Stimulated activated naive CD8-positive, alpha-beta T cell treated with anti-CD3 and anti-CD28 coated beads, Interleukin-15, amount 100 ng/mL, for 72 hours (primary cell): ENCODE results near the gene CDC42EP4.
A peak's percentile ranks its signal among the peaks of the same experiment; 100 is the strongest.

Experiments
- ATAC-seq: fragments of 150-1000 bp; cut with Tn5 transposase; 2 replicates; pipeline ENCODE4 v1.10.0; 2021; ENCODE audit warnings: mild to moderate bottlenecking, moderate library complexity
- DNase-seq, 2 donors: peaks; one replicate each; pipeline ENCODE4 v3.0.0; 2021 to 2022
- H3K27ac Mint-ChIP-seq, 2 donors: one replicate each; pipeline ENCODE4 v1.8.0; 2022; ENCODE audit warnings: mild to moderate bottlenecking in 2 of 2, mixed read lengths in 2 of 2, moderate library complexity in 2 of 2
- H3K27me3 Mint-ChIP-seq: one replicate; pipeline ENCODE4 v1.8.0; 2022; ENCODE audit warnings: mixed read lengths
- H3K4me1 Mint-ChIP-seq: one replicate; pipeline ENCODE4 v1.8.0; 2022; ENCODE audit warnings: mild to moderate bottlenecking, mixed read lengths
- H3K4me3 Mint-ChIP-seq, 2 donors: one replicate each; pipeline ENCODE4 v1.8.0; 2022; ENCODE audit warnings: mild to moderate bottlenecking in 2 of 2, mixed read lengths in 2 of 2, moderate library complexity in 1 of 2
- H3K9me3 Mint-ChIP-seq, 2 donors: one replicate each; pipeline ENCODE4 v1.8.0; 2022; ENCODE audit warnings: mixed read lengths in 2 of 2

Gene CDC42EP4

DNA sequence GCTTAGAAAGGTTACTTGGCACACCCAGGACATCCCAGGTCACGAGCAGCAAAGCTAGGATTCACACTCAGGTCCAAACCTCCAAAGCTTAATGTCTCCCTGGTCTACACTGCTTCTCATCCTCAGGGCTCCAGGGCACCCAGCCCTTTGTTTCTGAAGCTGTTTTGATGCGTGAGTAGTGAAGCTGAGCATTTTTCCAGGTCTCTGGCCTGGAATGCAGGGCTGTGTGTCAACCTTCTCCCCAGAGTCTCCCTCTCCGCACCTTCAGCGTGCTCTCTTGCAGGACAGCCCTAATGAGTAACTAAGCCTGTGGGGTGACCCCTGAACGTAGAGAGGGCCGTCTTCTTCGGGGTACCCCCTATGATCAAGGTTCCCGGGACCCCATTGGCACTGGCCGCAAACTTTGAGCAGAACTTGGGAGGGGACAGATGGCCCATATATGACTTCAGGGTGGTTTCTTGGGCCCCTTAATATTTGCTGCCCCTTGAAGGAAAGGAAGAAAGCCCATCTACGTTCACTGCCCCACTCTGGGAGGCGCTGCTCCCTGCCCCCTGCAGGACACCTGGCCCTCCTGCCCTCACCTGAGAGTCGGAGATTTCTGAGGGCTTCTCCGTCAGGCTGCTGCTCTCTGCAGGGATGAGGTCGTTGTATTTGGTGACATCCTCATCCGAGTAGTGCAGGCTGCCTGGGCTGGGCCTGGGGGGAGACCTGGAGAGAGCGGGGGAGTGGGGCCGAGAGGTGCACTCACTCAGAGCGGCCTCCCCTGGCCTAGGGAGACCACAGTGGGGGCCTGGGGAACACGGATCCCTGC, 36.4 kb upstream of the CDC42EP4 start:
- H3K27me3 Mint-ChIP-seq = no peaks in the 10 kb centered on the region
- peak overlapping the region in 1 of 2 donors; percentile 74 for H3K27ac Mint-ChIP-seq
- no peaks in the 10 kb centered on the region for H3K9me3 Mint-ChIP-seq
- no peaks in the 10 kb centered on the region for H3K4me1 Mint-ChIP-seq
- DNase-seq = no peak
- ATAC-seq = peak; percentile 29
- no peak overlapping the region for H3K4me3 Mint-ChIP-seq

DNA sequence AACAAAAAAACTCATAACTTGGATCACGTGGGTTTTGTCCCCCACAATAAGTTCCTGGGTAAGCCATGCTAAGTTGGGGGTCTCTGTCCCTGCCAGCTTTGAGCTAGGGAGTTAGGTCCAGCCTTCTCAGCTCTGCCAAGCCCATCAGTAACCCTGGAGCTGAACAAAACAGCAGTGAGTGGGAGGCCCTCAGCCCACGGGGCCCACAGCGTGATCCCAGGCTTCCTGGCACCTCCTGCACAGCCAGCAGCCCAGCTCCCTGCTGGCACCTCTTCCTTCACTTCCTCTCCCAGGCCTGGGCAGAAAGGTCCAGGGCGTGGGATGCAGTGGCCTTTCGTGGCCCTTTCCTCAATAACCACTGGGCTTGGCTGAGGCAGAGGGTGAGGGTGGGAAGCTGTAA, 35.5 kb upstream of the CDC42EP4 start:
- no peak overlapping the region for H3K27ac Mint-ChIP-seq
- no peaks in the 10 kb centered on the region for H3K4me1 Mint-ChIP-seq
- ATAC-seq = no peak
- H3K4me3 Mint-ChIP-seq = no peak overlapping the region
- H3K27me3 Mint-ChIP-seq = no peaks in the 10 kb centered on the region
- DNase-seq = no peak
- no peaks in the 10 kb centered on the region for H3K9me3 Mint-ChIP-seq

DNA sequence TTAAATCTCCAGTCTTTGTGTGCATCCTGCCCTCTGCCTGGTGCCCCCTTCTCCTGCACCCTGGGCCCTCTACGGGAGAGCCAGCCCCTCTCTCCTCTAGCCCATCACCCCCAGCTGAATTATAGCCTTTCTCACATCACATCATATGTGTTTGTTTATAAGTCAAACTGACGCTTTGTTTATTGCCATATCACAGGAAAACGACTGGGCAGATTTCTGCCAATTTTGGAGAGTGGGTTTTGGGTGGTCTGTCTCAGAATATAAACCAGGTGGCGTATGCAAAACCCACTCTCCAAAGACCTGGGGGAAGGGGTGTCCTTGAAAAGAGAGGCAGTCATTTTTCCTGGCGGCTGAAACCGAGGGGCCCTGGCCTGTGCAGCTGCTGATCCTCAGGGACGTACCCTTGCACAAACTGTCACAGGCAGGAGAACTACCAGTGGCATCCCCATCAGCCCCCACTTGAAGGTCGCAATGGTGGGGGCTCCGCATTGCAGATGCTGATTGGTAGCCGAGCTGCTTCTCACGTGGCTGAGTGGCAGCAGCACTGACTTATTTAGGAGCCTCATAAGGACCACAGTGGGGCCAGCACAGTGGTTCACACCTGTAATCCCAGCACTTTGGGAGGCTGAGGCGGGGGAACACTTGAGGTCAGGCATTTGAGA, 34.8 kb upstream of the CDC42EP4 start:
- Mint-ChIP-seq H3K4me3 (no peak overlapping the region), H3K4me1 (no peaks in the 10 kb centered on the region), H3K9me3 (no peaks in the 10 kb centered on the region), H3K27ac (no peak overlapping the region), H3K27me3 (no peaks in the 10 kb centered on the region)
- no peak for ATAC-seq
- DNase-seq = no peak

DNA sequence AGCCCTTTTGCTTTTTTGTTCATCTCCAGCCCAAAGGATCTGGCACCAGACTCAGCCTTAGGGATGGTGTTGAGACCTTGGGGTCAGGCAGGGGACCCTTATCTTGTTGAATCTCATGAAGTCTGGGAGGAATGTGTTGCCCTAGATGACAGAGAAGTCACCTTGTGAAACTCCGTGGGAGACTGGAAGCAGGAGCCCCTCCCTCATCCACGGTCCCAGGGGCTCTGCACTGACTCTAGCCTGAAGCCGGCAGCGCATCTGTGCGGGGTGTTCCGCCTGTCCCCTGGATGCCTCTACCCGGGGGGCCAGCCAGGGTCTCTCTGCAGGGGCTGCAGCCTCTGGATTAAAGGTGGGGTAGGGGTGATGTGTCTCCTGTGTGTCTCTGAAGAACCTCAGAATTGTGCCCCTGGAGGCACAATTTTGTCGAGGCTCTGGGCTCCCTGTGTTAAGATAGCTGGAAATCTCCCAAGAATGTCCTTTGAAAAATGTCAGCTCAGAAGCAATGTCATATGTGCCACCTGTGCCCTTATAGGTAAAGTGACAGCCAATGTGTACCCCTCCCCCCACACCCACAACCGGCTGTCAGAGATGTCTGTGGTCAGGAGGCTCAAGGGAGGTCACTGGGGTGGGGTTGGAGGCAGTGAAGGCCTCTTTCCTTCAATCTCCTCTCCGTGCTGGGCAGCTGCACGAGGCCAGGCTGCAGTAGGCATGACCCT, 32.1 kb upstream of the CDC42EP4 start:
- H3K4me3 Mint-ChIP-seq = no peak overlapping the region
- ATAC-seq (no peak), DNase-seq (no peak)
- no peaks in the 10 kb centered on the region for H3K9me3 Mint-ChIP-seq
- H3K27me3 Mint-ChIP-seq = no peaks in the 10 kb centered on the region
- H3K27ac Mint-ChIP-seq = no peak overlapping the region
- H3K4me1 Mint-ChIP-seq = no peaks in the 10 kb centered on the region

DNA sequence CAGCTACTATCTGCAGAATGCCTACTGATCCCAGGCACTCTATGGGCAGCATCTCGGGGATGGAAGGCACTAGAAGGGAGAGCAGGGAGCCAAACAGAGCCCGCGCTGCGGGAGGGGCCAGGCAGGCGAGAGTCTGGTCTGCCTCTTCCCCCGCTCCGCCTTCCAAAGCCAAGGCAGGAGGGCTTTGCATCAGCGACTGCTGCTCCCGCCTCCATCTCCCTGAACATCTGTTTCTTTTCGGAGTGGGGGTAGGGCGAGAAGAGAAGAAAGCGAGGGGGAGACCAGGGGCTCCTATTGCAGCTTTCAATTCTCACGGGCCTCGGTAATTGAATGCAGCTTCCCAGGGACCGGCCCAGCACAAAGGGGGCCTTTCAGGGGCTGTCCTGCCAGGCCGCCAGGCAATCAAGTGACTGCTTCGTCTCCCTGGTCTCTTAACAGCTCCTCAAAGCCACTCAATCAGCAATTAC, 31.4 kb upstream of the CDC42EP4 start:
- DNase-seq = no peak
- Mint-ChIP-seq H3K4me3 (no peak overlapping the region), H3K4me1 (no peaks in the 10 kb centered on the region), H3K27me3 (no peaks in the 10 kb centered on the region), H3K27ac (no peak overlapping the region), H3K9me3 (no peaks in the 10 kb centered on the region)
- no peak for ATAC-seq

DNA sequence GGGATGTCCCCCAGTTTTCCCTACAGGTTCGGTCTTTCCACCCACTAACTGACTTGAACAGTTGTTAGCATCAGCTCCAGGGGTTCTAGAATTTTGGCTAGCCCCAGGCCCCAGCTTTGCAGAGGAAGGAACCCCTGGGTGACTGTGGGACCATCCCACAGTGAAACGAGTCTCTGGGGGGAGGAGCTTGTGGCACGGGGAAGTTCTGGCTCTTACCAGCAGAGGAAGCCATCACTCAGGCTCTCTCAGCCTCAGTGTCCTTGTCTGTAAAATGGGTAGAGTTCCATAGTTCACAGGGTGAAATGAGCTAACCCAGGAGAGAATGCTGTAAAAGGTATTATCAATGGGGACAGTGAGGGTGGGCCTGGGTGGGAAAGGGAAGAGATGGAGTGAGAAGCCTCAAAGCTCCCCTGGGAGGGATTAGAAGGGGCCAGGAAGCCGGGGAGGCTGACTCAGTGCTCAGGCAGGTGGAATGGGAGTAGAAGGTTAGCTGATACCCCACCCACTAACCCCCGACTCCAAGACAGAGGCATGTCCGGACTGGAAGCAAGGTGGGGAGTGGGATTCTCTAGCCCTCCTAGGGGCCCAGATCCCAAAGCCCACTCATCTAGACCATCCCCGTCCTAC, 30.9 kb upstream of the CDC42EP4 start:
- H3K9me3 Mint-ChIP-seq = no peaks in the 10 kb centered on the region
- DNase-seq (no peak), ATAC-seq (no peak)
- no peaks in the 10 kb centered on the region for H3K4me1 Mint-ChIP-seq
- H3K27me3 Mint-ChIP-seq = no peaks in the 10 kb centered on the region
- no peak overlapping the region for H3K27ac Mint-ChIP-seq
- H3K4me3 Mint-ChIP-seq = no peak overlapping the region

DNA sequence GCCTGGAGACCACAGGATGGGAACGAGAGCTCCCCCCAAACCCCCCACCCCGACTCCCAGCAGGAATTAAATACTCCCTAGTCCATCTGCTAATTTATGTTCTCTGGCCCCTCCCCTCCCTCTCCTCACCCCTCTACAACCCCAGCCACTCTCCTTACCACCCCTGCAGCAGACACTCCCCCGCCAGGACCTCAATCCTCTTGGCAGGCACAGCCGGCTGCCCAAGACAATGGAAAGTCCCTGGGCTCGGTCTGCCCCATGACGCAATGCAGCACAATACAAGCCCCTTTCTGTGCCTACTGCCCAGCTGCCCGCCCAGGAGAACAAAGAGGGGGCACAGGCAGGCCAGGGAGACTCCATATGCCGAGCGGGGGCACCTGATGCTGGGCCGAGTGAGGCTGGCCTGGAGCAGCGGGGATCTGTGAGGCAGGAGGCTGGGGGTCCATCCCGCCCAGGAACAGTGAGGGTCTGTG, 30.3 kb upstream of the CDC42EP4 start:
- Mint-ChIP-seq H3K9me3 (no peaks in the 10 kb centered on the region), H3K4me1 (no peaks in the 10 kb centered on the region), H3K27ac (no peak overlapping the region), H3K4me3 (no peak overlapping the region), H3K27me3 (no peaks in the 10 kb centered on the region)
- DNase-seq = no peak
- ATAC-seq = no peak

DNA sequence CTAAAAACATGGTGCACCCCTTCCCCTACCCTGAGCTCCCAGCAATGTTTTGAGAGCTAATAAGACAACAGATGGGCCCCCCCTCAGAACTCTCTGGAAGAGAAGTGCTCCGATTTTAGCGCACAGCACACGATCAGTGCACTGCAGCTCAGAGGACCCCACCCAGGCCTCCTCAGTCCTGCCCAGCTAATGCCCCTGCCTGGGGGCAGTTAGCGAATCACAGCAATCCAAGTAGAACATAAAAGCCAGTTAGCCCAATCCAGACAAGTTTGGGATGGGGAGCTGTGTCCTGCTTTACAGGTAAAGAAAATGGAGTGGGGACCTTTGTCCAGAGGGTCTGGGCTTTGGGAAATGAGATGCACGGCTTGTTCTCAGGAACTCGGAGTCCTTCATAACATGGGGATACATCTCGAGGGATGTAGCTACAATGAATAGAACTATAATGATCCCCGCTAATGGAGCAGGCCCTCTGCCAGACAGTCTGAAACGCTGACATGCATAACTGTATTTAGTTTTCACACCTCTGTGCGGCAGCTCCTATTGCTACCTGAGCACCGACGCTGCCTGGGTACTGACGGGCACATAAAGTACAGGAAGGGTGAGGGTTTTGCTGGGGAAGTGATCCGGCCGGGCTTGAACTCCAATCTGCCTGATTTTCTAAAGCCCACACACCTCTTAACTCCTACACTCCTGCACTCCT, 29.7 kb upstream of the CDC42EP4 start:
- ATAC-seq (no peak), DNase-seq (no peak)
- H3K27me3 Mint-ChIP-seq = no peaks in the 10 kb centered on the region
- H3K27ac Mint-ChIP-seq = no peak overlapping the region
- no peak overlapping the region for H3K4me3 Mint-ChIP-seq
- no peaks in the 10 kb centered on the region for H3K4me1 Mint-ChIP-seq
- no peaks in the 10 kb centered on the region for H3K9me3 Mint-ChIP-seq

DNA sequence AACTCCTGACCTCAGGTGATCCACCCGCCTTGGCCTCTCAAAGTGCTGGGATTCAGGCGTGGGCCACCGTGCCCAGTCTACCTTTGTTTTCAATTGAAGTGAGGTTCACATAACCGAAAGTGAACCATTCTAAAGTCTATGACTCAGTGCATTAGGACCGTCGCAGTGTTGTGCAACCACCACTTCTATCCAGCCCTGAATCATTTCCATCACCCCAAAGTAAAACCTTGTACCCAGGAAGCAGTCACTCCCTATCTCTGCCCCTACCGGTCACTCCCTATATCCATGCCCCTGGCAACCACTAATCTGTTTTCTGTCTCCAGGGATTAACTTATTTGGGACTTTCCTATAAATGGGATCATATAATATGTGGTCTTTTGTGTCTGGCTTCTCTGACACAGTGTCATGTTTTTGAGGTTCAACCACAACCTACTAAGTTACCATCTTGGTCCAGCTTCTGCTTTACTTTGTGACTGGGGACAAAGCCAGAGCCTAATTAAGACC, 28.3 kb upstream of the CDC42EP4 start:
- DNase-seq (no peak), ATAC-seq (no peak)
- Mint-ChIP-seq H3K27ac (no peak overlapping the region), H3K4me1 (no peaks in the 10 kb centered on the region), H3K4me3 (no peak overlapping the region), H3K9me3 (no peaks in the 10 kb centered on the region), H3K27me3 (no peaks in the 10 kb centered on the region)

DNA sequence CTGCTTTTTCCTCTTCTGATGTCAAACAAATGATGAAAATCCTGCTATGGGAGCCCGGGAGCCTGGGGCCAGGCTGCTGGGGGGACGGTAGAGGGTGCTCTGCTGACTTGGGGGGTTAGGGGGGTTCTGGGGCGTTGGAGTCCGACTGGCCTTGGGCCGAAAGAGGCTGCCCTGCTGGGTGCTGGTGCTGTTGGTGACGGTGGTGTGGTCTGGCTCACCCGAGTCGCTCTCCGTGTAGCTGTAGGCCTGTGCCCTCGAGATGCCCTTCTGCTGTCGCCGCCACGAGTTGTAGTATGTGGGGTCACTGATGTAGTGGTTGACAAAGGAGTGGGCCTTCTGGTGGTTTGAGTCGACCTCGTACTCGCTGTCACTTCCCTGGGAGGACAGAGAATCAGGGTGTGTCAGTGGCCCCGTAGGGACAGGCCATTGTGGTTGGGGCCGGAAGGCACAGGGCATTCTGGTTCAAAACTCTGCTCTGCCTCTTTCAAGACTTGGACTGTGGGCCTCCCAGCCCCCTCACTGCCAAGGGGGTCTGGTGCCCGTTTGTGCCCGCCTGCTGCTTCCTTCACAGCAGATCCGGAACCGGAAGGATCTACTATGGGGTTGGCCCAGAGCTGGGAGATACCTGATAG, 26.9 kb upstream of the CDC42EP4 start:
- no peaks in the 10 kb centered on the region for H3K27me3 Mint-ChIP-seq
- H3K9me3 Mint-ChIP-seq = no peaks in the 10 kb centered on the region
- peak overlapping the region in 1 of 2 donors; percentile 60 for H3K27ac Mint-ChIP-seq
- ATAC-seq (no peak), DNase-seq (no peak)
- H3K4me1 Mint-ChIP-seq = no peaks in the 10 kb centered on the region
- H3K4me3 Mint-ChIP-seq = no peak overlapping the region

DNA sequence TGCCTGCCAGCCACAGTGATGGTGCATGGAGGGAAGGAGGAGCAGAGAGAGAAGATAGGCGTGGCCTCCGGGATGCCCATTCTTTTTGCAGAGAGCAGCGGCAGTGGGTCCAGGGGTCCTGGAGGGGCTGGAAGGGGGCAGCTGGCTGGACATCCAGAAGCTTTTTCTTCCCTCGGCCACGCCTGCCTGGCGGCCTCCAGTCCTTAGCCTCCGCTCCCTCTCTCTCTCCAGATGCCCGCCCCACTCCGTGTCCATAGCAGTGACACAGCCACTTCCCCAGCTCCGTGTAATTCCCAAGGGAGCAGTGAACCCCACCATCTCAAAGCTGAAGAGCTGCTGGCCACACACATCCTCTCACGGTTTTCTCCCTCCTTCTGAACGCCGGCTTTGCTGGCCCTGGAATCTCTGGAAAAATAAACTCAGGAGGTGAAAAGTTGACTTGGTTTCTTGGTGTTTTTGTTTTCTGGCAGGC, 26.3 kb upstream of the CDC42EP4 start:
- no peak overlapping the region for H3K27ac Mint-ChIP-seq
- no peaks in the 10 kb centered on the region for H3K9me3 Mint-ChIP-seq
- no peaks in the 10 kb centered on the region for H3K27me3 Mint-ChIP-seq
- no peaks in the 10 kb centered on the region for H3K4me1 Mint-ChIP-seq
- H3K4me3 Mint-ChIP-seq = no peak overlapping the region
- ATAC-seq (no peak), DNase-seq (no peak)

DNA sequence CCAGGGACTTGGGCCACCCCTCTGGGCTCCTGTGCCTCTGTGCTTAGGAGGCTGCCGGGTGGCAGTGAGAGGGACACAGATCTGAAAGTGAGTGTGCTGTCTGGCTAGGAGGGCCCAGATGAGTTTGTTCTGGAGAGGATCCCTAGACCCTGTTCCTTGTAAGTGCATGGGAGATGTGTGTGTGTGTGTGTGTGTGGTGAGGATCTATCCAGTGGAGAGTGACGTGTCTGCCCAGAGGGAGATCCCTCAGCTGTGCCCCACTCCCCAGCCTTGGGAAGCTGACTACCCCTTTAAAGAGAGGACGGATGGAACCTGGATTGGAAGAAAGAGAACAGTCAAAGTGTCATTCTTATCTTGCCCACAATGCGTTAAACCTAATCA, 25.5 kb upstream of the CDC42EP4 start:
- H3K9me3 Mint-ChIP-seq = no peaks in the 10 kb centered on the region
- ATAC-seq (peak; percentile 21), DNase-seq (no peak)
- H3K4me3 Mint-ChIP-seq = no peak overlapping the region
- H3K27ac Mint-ChIP-seq = no peak overlapping the region
- no peaks in the 10 kb centered on the region for H3K4me1 Mint-ChIP-seq
- no peaks in the 10 kb centered on the region for H3K27me3 Mint-ChIP-seq

DNA sequence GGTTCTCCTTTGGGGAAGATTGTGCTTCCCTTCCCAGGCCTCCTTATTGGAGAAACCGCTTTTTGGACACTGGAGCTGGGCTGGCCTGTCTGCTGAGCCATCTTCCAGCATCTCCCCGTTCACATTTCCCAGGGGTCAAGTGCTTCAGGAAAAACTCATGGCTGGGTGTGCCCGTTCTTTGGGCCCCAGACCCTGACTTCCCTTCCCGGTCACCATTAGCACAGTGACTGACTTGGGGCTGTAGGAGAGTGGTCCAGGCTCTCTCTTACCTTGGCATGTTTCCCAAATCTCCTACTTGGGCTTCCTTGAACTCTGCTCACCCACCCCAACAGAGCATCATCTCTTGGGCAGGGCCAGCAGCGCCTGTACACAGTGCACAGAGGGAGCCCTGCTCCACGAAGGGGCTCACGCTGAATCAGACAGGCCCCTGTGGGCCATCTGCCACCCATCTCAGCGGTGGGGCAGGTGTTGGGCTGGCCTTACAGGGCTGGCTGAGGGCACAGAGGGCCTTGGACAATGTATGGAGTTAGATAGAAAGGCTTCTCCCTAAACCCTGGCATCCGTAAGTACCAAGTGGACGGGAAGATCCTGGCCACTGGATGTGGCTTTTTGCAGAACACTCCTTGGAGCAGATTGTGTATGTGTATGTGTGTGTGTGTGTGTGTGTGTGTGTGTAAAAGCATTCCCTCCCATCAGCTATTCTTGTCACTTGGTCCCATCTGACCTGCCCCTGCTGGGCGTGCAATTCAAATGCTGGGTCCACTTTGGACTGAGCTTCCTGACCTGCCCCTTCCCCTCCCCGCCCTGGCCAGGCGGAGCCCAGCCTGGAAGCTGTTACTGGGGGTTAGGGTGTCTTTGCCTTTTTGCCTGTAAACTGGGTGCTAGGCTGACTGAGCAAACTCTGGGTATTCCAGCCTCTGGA, 24.9 kb upstream of the CDC42EP4 start:
- H3K9me3 Mint-ChIP-seq = no peaks in the 10 kb centered on the region
- no peak overlapping the region for H3K4me3 Mint-ChIP-seq
- no peak overlapping the region for H3K27ac Mint-ChIP-seq
- DNase-seq = no peak
- ATAC-seq = peak; percentile 8
- H3K27me3 Mint-ChIP-seq = no peaks in the 10 kb centered on the region
- no peaks in the 10 kb centered on the region for H3K4me1 Mint-ChIP-seq
